K562 (cell line): ENCODE results near the gene EZH2. TPM values are rescaled to one million over a fixed set of nuclear protein-coding genes. Genes with fewer than 3 reads are reported as not detected.

Experiments used
- ARID2 ChIP-seq: fragments of 450-650 bp; IDR thresholded peaks from 2 replicates; pipeline ENCODE4 v1.6.1; 2017; ENCODE audit warnings: antibody characterized with exemption, mild to moderate bottlenecking
- CBX8 ChIP-seq: fragments of 200-600 bp; sonication (generic); IDR thresholded peaks from 2 replicates; pipeline ENCODE4 v1.6.1; 2012; ENCODE audit warnings: borderline replicate concordance, mixed run types, low read depth, mild to moderate bottlenecking, moderate library complexity, mixed read lengths, low read length, control low read depth, inconsistent platforms; ENCODE audit not compliant: poor library complexity, severe bottlenecking; ENCODE audit errors: extremely low read depth
- CREM ChIP-seq: IDR thresholded peaks from 2 replicates; pipeline ENCODE4 v1.6.1; 2014; ENCODE audit warnings: antibody characterized with exemption, low read depth
- EHMT2 ChIP-seq: fragments of 450-650 bp; IDR thresholded peaks from 2 replicates; pipeline ENCODE4 v1.6.1; 2018; ENCODE audit warnings: antibody characterized with exemption
- MCM2 ChIP-seq: fragments of 450-650 bp; IDR thresholded peaks from 2 replicates; pipeline ENCODE4 v1.6.1; 2017; ENCODE audit warnings: low read depth, mild to moderate bottlenecking
- MTA2 ChIP-seq: fragments of 450-650 bp; IDR thresholded peaks from 2 replicates; pipeline ENCODE4 v1.6.1; 2016; ENCODE audit warnings: low read depth
- NR2C2 ChIP-seq, 2 experiments: fragments of 200-800 bp in 1 of 2; sonication (Bioruptor generic) in 1 of 2; sonication (generic) in 1 of 2; formaldehyde crosslinking in 1 of 2; IDR thresholded peaks; 2 replicates each; pipeline versions ENCODE4 v1.6.1 to v1.8.0; 2016 to 2022; ENCODE audit warnings: mild to moderate bottlenecking in 1 of 2, missing compliant biosample characterization in 1 of 2, missing genetic modification characterization in 1 of 2, missing genetic modification reagents in 1 of 2
- PCBP2 ChIP-seq: fragments of 200-400 bp; formaldehyde crosslinking; IDR thresholded peaks from 2 replicates; pipeline ENCODE4 v1.6.1; 2018; ENCODE audit warnings: low read length, low read depth, mild to moderate bottlenecking, moderate library complexity; ENCODE audit not compliant: poor library complexity, severe bottlenecking
- PTTG1 ChIP-seq: fragments of 450-650 bp; IDR thresholded peaks from 2 replicates; pipeline ENCODE4 v1.6.1; 2016; ENCODE audit warnings: low read depth, mild to moderate bottlenecking, missing genetic modification characterization, missing compliant biosample characterization
- SUPT5H ChIP-seq: fragments of 450-650 bp; IDR thresholded peaks from 2 replicates; pipeline ENCODE4 v1.6.1; 2016
- ZNF408 ChIP-seq: fragments of 250-450 bp; sonication (Bioruptor Pico); IDR thresholded peaks from 2 replicates; pipeline ENCODE4 v1.4.0; 2020; ENCODE audit warnings: low read depth, mild to moderate bottlenecking, moderate library complexity
- polyA plus RNA-seq, 8 experiments: library from polyadenylated mRNA; depleted of rRNA in 4 of 8; stranded (reverse) in 5 of 8; unstranded in 3 of 8; fragments of >200 nt; fragmentation: Nextera tagmentation in 2 of 8; fragmentation: Illumina TruSeq in 1 of 8; extraction: Ambion mirVana in 2 of 8; extraction: Trizol in 1 of 8; gene quantifications; 2 replicates each; pipeline versions ENCODE4 v1.2.1 to v1.2.3, GENCODE V29; 2011 to 2014; ENCODE audit warnings: inconsistent platforms in 1 of 8, missing spikeins in 1 of 8
- total RNA-seq, 7 experiments: library from RNA; depleted of rRNA in 6 of 7; stranded (reverse); fragments of >200 nt in 6 of 7; fragmentation: Illumina TruSeq in 2 of 7; extraction: Trizol in 2 of 7; gene quantifications; 2 replicates each; pipeline versions ENCODE4 v1.2.1 to v1.2.3, GENCODE V29; 2011 to 2021; ENCODE audit warnings: low replicate concordance in 1 of 7
- TF ChIP-seq, protein P1 (sequence below): fragments of 250-450 bp; sonication (Bioruptor Pico); IDR thresholded peaks from 2 replicates; pipeline ENCODE4 v1.4.0; 2020; ENCODE audit warnings: mild to moderate bottlenecking, moderate library complexity, borderline replicate concordance
- TF ChIP-seq, protein P2 (sequence below), 3 experiments: fragments of 200-800 bp in 1 of 3; fragments of 250-450 bp in 1 of 3; fragments of 450-650 bp in 1 of 3; sonication (Bioruptor Pico) in 1 of 3; sonication (Bioruptor generic) in 1 of 3; formaldehyde crosslinking in 1 of 3; IDR thresholded peaks; 2 replicates each; pipeline versions ENCODE4 v1.6.1 to v1.8.0; 2016 to 2022; ENCODE audit warnings: mild to moderate bottlenecking in 2 of 3, missing genetic modification characterization in 2 of 3, missing compliant biosample characterization in 1 of 3, moderate library complexity in 1 of 3
- TF ChIP-seq, protein P3 (sequence below): sonication (generic); formaldehyde crosslinking; IDR thresholded peaks from 2 replicates; pipeline ENCODE4 v1.8.0; 2023; ENCODE audit warnings: mild to moderate bottlenecking, missing genetic modification reagents
- TF ChIP-seq, protein P4 (sequence below): fragments of 250-450 bp; sonication (Bioruptor Pico); IDR thresholded peaks from 2 replicates; pipeline ENCODE4 v1.5.0; 2021; ENCODE audit warnings: mild to moderate bottlenecking, moderate library complexity

The EZH2 gene
- total and polyA plus RNA-seq, 9 of the 15 experiments (the other 6 are each of a cell fraction or from before 2014, with no cell fraction given) = 48.7 to 175 (median 98.6) TPM

DNA sequence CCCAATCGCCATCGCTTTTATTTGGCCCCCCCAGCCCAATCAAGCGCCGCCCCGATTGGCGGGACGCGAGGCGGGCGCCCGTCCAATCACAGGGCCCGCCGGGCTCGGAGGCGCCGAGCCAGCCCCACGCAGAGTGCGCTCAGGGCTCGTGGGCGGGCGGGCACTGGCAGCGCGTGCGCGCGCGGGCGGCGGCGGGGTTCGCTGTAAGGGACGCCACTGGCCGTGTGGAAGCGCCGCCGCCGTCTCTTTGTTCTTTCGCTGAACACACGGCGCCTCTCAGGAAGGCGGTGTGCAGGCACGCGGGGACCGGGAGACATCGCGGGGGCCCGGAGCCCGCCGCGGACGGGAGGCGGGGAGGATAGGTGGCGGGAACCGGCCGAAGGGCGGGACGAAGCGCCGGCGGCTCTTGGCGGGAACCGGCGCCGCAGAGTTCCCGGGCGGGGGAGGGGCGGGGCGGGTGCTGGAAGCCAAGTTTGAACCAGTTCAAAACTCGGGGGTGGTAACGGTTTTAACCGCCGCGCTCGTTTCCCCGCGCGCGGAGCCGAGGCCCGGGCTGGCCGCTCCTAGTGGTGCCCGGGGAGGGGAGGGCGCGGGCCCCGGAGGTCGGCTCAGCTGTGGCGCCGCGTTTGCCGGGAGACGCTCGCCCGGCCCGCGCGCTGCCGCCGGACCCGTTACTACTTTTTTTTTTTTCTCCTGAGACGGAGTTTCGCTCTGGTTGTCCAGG, 370 bp upstream of the EZH2 start (continued):
- TF ChIP-seq, protein P1, sequence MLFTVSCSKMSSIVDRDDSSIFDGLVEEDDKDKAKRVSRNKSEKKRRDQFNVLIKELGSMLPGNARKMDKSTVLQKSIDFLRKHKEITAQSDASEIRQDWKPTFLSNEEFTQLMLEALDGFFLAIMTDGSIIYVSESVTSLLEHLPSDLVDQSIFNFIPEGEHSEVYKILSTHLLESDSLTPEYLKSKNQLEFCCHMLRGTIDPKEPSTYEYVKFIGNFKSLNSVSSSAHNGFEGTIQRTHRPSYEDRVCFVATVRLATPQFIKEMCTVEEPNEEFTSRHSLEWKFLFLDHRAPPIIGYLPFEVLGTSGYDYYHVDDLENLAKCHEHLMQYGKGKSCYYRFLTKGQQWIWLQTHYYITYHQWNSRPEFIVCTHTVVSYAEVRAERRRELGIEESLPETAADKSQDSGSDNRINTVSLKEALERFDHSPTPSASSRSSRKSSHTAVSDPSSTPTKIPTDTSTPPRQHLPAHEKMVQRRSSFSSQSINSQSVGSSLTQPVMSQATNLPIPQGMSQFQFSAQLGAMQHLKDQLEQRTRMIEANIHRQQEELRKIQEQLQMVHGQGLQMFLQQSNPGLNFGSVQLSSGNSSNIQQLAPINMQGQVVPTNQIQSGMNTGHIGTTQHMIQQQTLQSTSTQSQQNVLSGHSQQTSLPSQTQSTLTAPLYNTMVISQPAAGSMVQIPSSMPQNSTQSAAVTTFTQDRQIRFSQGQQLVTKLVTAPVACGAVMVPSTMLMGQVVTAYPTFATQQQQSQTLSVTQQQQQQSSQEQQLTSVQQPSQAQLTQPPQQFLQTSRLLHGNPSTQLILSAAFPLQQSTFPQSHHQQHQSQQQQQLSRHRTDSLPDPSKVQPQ (CRISPR knock-in tag) = no peak
- TF ChIP-seq PTTG1 (tag) (no peak), EHMT2 (no peak), ZNF408 (no peak), ARID2 (no peak), PCBP2 (no peak), MCM2 (no peak), CBX8 (no peak), NR2C2 (CRISPR knock-in tag; IDR thresholded peaks at IDR 0.05) (peak; percentile 50), NR2C2 (tag; IDR thresholded peaks at IDR 0.05) (peak; percentile 63; the same call in 1 of the 2 replicates), SUPT5H (peak; percentile 93), CREM (peak; percentile 72), MTA2 (no peak)
- TF ChIP-seq, protein P2, sequence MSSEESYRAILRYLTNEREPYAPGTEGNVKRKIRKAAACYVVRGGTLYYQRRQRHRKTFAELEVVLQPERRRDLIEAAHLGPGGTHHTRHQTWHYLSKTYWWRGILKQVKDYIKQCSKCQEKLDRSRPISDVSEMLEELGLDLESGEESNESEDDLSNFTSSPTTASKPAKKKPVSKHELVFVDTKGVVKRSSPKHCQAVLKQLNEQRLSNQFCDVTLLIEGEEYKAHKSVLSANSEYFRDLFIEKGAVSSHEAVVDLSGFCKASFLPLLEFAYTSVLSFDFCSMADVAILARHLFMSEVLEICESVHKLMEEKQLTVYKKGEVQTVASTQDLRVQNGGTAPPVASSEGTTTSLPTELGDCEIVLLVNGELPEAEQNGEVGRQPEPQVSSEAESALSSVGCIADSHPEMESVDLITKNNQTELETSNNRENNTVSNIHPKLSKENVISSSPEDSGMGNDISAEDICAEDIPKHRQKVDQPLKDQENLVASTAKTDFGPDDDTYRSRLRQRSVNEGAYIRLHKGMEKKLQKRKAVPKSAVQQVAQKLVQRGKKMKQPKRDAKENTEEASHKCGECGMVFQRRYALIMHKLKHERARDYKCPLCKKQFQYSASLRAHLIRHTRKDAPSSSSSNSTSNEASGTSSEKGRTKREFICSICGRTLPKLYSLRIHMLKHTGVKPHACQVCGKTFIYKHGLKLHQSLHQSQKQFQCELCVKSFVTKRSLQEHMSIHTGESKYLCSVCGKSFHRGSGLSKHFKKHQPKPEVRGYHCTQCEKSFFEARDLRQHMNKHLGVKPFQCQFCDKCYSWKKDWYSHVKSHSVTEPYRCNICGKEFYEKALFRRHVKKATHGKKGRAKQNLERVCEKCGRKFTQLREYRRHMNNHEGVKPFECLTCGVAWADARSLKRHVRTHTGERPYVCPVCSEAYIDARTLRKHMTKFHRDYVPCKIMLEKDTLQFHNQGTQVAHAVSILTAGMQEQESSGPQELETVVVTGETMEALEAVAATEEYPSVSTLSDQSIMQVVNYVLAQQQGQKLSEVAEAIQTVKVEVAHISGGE (CRISPR knock-in tag; IDR thresholded peaks at IDR 0.05) = peak in 1 of 3 experiments; percentile 45; a peak in 2 of 6 replicates
- TF ChIP-seq, protein P3, sequence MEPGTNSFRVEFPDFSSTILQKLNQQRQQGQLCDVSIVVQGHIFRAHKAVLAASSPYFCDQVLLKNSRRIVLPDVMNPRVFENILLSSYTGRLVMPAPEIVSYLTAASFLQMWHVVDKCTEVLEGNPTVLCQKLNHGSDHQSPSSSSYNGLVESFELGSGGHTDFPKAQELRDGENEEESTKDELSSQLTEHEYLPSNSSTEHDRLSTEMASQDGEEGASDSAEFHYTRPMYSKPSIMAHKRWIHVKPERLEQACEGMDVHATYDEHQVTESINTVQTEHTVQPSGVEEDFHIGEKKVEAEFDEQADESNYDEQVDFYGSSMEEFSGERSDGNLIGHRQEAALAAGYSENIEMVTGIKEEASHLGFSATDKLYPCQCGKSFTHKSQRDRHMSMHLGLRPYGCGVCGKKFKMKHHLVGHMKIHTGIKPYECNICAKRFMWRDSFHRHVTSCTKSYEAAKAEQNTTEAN (CRISPR knock-in tag) = 0 out of 2 replicates have a peak, but pooled peaks have one; percentile 53
- TF ChIP-seq, protein P4, sequence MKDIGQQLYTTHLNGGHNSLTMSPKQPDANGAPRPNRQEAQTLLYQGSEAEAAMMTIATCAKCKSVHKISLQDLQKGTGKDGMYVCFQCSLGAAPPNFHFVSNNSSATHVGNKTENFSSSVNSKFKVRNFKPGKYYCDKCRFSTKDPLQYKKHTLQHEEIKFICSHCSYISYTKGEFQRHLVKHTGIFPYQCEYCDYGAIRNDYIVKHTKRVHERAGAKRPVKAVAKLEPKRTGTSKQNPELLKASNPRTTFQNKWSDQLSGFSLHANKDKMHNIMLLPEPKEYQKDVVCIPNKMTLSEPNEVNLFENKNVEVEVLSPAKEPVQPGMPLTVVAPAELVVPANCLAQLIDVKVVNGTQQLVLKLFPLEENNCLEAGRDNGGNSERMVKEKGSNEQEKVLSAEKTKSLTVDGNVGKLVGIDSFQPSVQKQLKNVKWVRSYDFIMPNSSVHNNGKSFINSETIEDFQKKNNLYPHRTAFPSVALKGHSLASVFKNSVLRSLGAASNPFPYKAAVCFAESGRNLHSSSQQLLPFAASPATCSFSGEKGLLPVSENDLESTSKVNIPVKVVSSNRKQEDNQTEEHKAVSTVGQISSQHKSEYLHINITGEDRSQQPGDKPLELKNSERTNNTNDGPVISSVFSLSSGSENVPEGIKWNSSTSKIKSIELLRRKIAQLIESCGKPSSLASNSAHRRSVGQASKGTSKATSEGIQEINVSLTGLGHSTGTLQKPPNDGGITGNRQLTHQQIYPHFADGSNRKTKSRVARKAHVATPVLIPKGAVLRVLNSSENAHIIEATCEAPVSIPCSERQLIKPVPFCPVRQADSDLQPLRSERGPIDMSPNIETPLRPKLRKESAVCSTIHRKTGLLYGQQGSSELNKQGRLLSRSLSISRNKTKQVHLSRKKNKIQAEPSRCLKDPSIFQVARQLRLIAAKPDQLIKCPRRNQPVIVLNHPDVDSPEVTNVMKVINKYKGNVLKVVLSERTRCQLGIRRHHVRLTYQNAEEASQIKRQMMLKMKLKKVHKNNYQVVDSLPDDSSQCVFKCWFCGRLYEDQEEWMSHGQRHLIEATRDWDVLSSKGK (CRISPR knock-in tag) = no peak
